Middle frontal gyrus (tissue), 1 donor: ENCODE data around the gene SLFN14.
"Not testable (repeated sequence)": the region's sequence is repeated elsewhere in the genome, so short reads cannot be mapped to it uniquely, and the experiment has no call there.

ENCODE experiments used
- DNase-seq: peaks from one replicate; pipeline ENCODE4 v3.0.0-alpha.2; 2015; ENCODE audit warnings: low spot score; ENCODE audit errors: extremely low spot score

Gene SLFN14

GRCh38 chr17:35560703-35561102 is at the start of gene SLFN14:
Gene SLFN14 (minus strand): TSS chr17:35560819. CDS start chr17:35558062, 2,757 bp downstream.
- DNase-seq = no peak

- DNase-seq = no peak
Observed at GRCh38 chr17:35609831-35610230, 49.2 kb upstream of the SLFN14 start.

GRCh38 chr17:35607239-35607847 is 46.7 kb upstream of the SLFN14 start:
- no peak for DNase-seq

GRCh38 chr17:35605678-35606077 is 45.1 kb upstream of the SLFN14 start:
- no peak for DNase-seq

- no peak for DNase-seq
Observed at GRCh38 chr17:35603674-35604073, 43.1 kb upstream of the SLFN14 start.

GRCh38 chr17:35597604-35598003 is 37.0 kb upstream of the SLFN14 start:
- DNase-seq = no peak

- no peak for DNase-seq
Observed at GRCh38 chr17:35596530-35597233, 36.1 kb upstream of the SLFN14 start.

GRCh38 chr17:35596072-35596471 is 35.5 kb upstream of the SLFN14 start:
- no peak for DNase-seq

- DNase-seq = no peak
Observed at GRCh38 chr17:35588196-35588920, 27.7 kb upstream of the SLFN14 start.

- peak; percentile 89 for DNase-seq
Observed at GRCh38 chr17:35587074-35587961, 26.7 kb upstream of the SLFN14 start, which contains the start of gene AP2B1. Gene AP2B1 (plus strand): TSS chr17:35587322. CDS start chr17:35594031, 6,709 bp downstream.

GRCh38 chr17:35586569-35587073 is 26.0 kb upstream of the SLFN14 start:
- no peak for DNase-seq

- DNase-seq = no peak
Observed at GRCh38 chr17:35584061-35584460, 23.4 kb upstream of the SLFN14 start.

- DNase-seq = no peak
Observed at GRCh38 chr17:35578929-35579432, 18.4 kb upstream of the SLFN14 start.

- peak; percentile 93 for DNase-seq
Observed at GRCh38 chr17:35578197-35578928, 17.7 kb upstream of the SLFN14 start, which contains the start of gene PEX12. Gene PEX12 (minus strand): TSS chr17:35578571. CDS start chr17:35578021, 550 bp downstream.

GRCh38 chr17:35577830-35578196 is 17.2 kb upstream of the SLFN14 start:
- DNase-seq = no peak

GRCh38 chr17:35575759-35576158 is 15.1 kb upstream of the SLFN14 start:
- DNase-seq = no peak

GRCh38 chr17:35569405-35569804 is 8.8 kb upstream of the SLFN14 start:
- no peak for DNase-seq

- DNase-seq = no peak
Observed at GRCh38 chr17:35568561-35568960, 7.9 kb upstream of the SLFN14 start.

GRCh38 chr17:35566968-35567367 is 6.3 kb upstream of the SLFN14 start:
- no peak for DNase-seq

GRCh38 chr17:35563181-35563580 is 2.6 kb upstream of the SLFN14 start:
- DNase-seq = not testable (repeated sequence)
